Activated T-cell treated with anti-CD3 and anti-CD28 coated beads for 1 hour (primary cell): ENCODE measurements around the gene PXYLP1.

ENCODE experiments used
- DNase-seq: peaks from one replicate; pipeline ENCODE4 v3.0.0-alpha.2; 2020; ENCODE audit warnings: low read depth

Gene PXYLP1

GRCh38 chr3:141229132-141229531 lies 2.5 kb upstream of the PXYLP1 start:
- no peak for DNase-seq

- no peak for DNase-seq
Observed at GRCh38 chr3:141230293-141230692, 1.3 kb upstream of the PXYLP1 start.

GRCh38 chr3:141231952-141232823 lies 563 bp downstream of the PXYLP1 start:
- peak; percentile 9 for DNase-seq

GRCh38 chr3:141233457-141234161 lies 2.0 kb downstream of the PXYLP1 start:
- DNase-seq, result no peak

- no peak for DNase-seq
Observed at GRCh38 chr3:141234283-141234682, 2.7 kb downstream of the PXYLP1 start.

- DNase-seq, result no peak
Observed at GRCh38 chr3:141235661-141236171, 4.1 kb downstream of the PXYLP1 start.

- DNase-seq, result no peak
Observed at GRCh38 chr3:141236361-141236760, 4.7 kb downstream of the PXYLP1 start.

GRCh38 chr3:141237701-141238521 lies 6.3 kb downstream of the PXYLP1 start:
- DNase-seq, result no peak

- DNase-seq, result no peak
Observed at GRCh38 chr3:141239511-141240281, 8.1 kb downstream of the PXYLP1 start.

GRCh38 chr3:141240286-141240685 lies 8.7 kb downstream of the PXYLP1 start:
- DNase-seq, result no peak

- DNase-seq, result no peak
Observed at GRCh38 chr3:141240687-141241615, 9.3 kb downstream of the PXYLP1 start.

- no peak for DNase-seq
Observed at GRCh38 chr3:141241616-141242376, 10.2 kb downstream of the PXYLP1 start.

- no peak for DNase-seq
Observed at GRCh38 chr3:141242377-141243092, 10.9 kb downstream of the PXYLP1 start.

- peak; percentile 42 for DNase-seq
Observed at GRCh38 chr3:141243271-141243707, 11.7 kb downstream of the PXYLP1 start.

GRCh38 chr3:141246224-141246957 lies 14.8 kb downstream of the PXYLP1 start:
- DNase-seq, result no peak

- no peak for DNase-seq
Observed at GRCh38 chr3:141246958-141247301, 15.3 kb downstream of the PXYLP1 start.

GRCh38 chr3:141248064-141248463 lies 16.4 kb downstream of the PXYLP1 start:
- DNase-seq, result no peak

- DNase-seq, result no peak
Observed at GRCh38 chr3:141249041-141249440, 17.4 kb downstream of the PXYLP1 start.
